Measurements from ENCODE around the gene SMCR8.

SMCR8 gene

GRCh38 chr17:18318117-18318516 is 3.0 kb downstream of the SMCR8 start:
- no peaks in the 10 kb centered on the region for H3K9me3 ChIP-seq (ENCODE audit: low read length)
- no peak for TF ChIP-seq EZH2 (IDR thresholded peaks at IDR 0.05; ENCODE audit: borderline replicate concordance, low read length)
- TF ChIP-seq, protein P1, sequence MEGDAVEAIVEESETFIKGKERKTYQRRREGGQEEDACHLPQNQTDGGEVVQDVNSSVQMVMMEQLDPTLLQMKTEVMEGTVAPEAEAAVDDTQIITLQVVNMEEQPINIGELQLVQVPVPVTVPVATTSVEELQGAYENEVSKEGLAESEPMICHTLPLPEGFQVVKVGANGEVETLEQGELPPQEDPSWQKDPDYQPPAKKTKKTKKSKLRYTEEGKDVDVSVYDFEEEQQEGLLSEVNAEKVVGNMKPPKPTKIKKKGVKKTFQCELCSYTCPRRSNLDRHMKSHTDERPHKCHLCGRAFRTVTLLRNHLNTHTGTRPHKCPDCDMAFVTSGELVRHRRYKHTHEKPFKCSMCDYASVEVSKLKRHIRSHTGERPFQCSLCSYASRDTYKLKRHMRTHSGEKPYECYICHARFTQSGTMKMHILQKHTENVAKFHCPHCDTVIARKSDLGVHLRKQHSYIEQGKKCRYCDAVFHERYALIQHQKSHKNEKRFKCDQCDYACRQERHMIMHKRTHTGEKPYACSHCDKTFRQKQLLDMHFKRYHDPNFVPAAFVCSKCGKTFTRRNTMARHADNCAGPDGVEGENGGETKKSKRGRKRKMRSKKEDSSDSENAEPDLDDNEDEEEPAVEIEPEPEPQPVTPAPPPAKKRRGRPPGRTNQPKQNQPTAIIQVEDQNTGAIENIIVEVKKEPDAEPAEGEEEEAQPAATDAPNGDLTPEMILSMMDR (IDR thresholded peaks at IDR 0.05; ENCODE audit: low read length) = no peak
- no peak overlapping the region for H3K9ac ChIP-seq (ENCODE audit: low read length)
- peak overlapping the region; percentile 10 for H3K4me3 ChIP-seq (ENCODE audit: low read depth, low read length, poor library complexity, severe bottlenecking)
- H4K20me1 ChIP-seq (ENCODE audit: insufficient read depth, low read length) = no peaks in the 10 kb centered on the region
- peaks cover 66% of the 10 kb centered on the region for H3K4me1 ChIP-seq (ENCODE audit: insufficient read depth, low read length, severe bottlenecking)
- H3K4me2 ChIP-seq (ENCODE audit: low read length) = peak overlapping the region; percentile 56
- no peaks in the 10 kb centered on the region for H3K27me3 ChIP-seq (ENCODE audit: insufficient read depth, low read length)
- no peak overlapping the region for H3K27ac ChIP-seq (ENCODE audit: low read depth, low read length, poor library complexity, severe bottlenecking)
- no peaks in the 10 kb centered on the region for H3F3A ChIP-seq (ENCODE audit: insufficient read depth, low read length)
- H3K9me2 ChIP-seq (ENCODE audit: low read depth, low read length) = no peaks in the 10 kb centered on the region
- no peak overlapping the region for H2AFZ ChIP-seq (ENCODE audit: low read length)
- peaks cover 33% of the 10 kb centered on the region for H3K79me2 ChIP-seq (ENCODE audit: insufficient read depth, low read length)
- H3K36me3 ChIP-seq (ENCODE audit: insufficient read depth, low read length) = peaks cover 41% of the 10 kb centered on the region; the same call in 1 of the 2 replicates

- H3K27ac ChIP-seq (ENCODE audit: low read depth, low read length, poor library complexity, severe bottlenecking) = no peak overlapping the region
- no peak overlapping the region for H2AFZ ChIP-seq (ENCODE audit: low read length)
- no peaks in the 10 kb centered on the region for H4K20me1 ChIP-seq (ENCODE audit: insufficient read depth, low read length)
- no peak for TF ChIP-seq EZH2 (IDR thresholded peaks at IDR 0.05; ENCODE audit: borderline replicate concordance, low read length)
- TF ChIP-seq, protein P1 (IDR thresholded peaks at IDR 0.05; ENCODE audit: low read length) = no peak
- peak overlapping the region; percentile 60; the same call in 1 of the 2 replicates for H3K4me2 ChIP-seq (ENCODE audit: low read length)
- H3K9ac ChIP-seq (ENCODE audit: low read length) = peak overlapping the region; percentile 15; the same call in 1 of the 2 replicates
- peaks cover 59% of the 10 kb centered on the region for H3K4me1 ChIP-seq (ENCODE audit: insufficient read depth, low read length, severe bottlenecking)
- no peaks in the 10 kb centered on the region for H3K27me3 ChIP-seq (ENCODE audit: insufficient read depth, low read length)
- peaks cover 25% of the 10 kb centered on the region for H3K79me2 ChIP-seq (ENCODE audit: insufficient read depth, low read length)
- peak overlapping the region; percentile 39 for H3K4me3 ChIP-seq (ENCODE audit: low read depth, low read length, poor library complexity, severe bottlenecking)
- no peaks in the 10 kb centered on the region for H3K9me2 ChIP-seq (ENCODE audit: low read depth, low read length)
- H3F3A ChIP-seq (ENCODE audit: insufficient read depth, low read length) = no peaks in the 10 kb centered on the region
- peaks cover 38% of the 10 kb centered on the region; the same call in 1 of the 2 replicates for H3K36me3 ChIP-seq (ENCODE audit: insufficient read depth, low read length)
- H3K9me3 ChIP-seq (ENCODE audit: low read length) = no peaks in the 10 kb centered on the region
These were observed 3.8 kb downstream of the SMCR8 start for GRCh38 chr17:18318771-18319450.

- Histone ChIP-seq H2AFZ (ENCODE audit: low read length) (no peak overlapping the region), H3K4me1 (ENCODE audit: insufficient read depth, low read length, severe bottlenecking) (peaks cover 59% of the 10 kb centered on the region), H4K20me1 (ENCODE audit: insufficient read depth, low read length) (no peaks in the 10 kb centered on the region), H3K36me3 (ENCODE audit: insufficient read depth, low read length) (peaks cover 45% of the 10 kb centered on the region), H3K4me3 (ENCODE audit: low read depth, low read length, poor library complexity, severe bottlenecking) (peak overlapping the region; percentile 39), H3K79me2 (ENCODE audit: insufficient read depth, low read length) (peaks cover 20% of the 10 kb centered on the region), H3K27ac (ENCODE audit: low read depth, low read length, poor library complexity, severe bottlenecking) (no peak overlapping the region), H3F3A (ENCODE audit: insufficient read depth, low read length) (no peaks in the 10 kb centered on the region), H3K9me3 (ENCODE audit: low read length) (no peaks in the 10 kb centered on the region), H3K4me2 (ENCODE audit: low read length) (peak overlapping the region; percentile 60), H3K27me3 (ENCODE audit: insufficient read depth, low read length) (no peaks in the 10 kb centered on the region), H3K9ac (ENCODE audit: low read length) (peak overlapping the region; percentile 15; the same call in 1 of the 2 replicates), H3K9me2 (ENCODE audit: low read depth, low read length) (no peaks in the 10 kb centered on the region)
- TF ChIP-seq, protein P1 (IDR thresholded peaks at IDR 0.05; ENCODE audit: low read length) = peak; percentile 61
- no peak for TF ChIP-seq EZH2 (IDR thresholded peaks at IDR 0.05; ENCODE audit: borderline replicate concordance, low read length)
These were observed 4.6 kb downstream of the SMCR8 start for GRCh38 chr17:18319604-18320256.
